ENCODE measurements around the gene FKBP7.

GRCh38 chr2:178514664-178515063, 36.3 kb upstream of the FKBP7 start:
- TF ChIP-seq CBX5 (CRISPR knock-in tag; IDR thresholded peaks at IDR 0.05; ENCODE audit: borderline replicate concordance): no peak
- no peak for TF ChIP-seq ZSCAN29 (CRISPR knock-in tag; conservative IDR thresholded peaks at IDR 0.05)
- no peak for TF ChIP-seq ZNF550 (CRISPR knock-in tag; IDR thresholded peaks at IDR 0.05; ENCODE audit: borderline replicate concordance)
- no peak for TF ChIP-seq EZH2 (conservative IDR thresholded peaks at IDR 0.05; ENCODE audit: low read depth, low read length)
